GM18909 (cell line): Measurements from ENCODE around the gene KLHL30.

ENCODE experiments used
- ATAC-seq: cut with Tn5 transposase; IDR thresholded peaks from one replicate; pipeline ENCODE4 v1.9.1; 2021; ENCODE audit warnings: mild to moderate bottlenecking; ENCODE audit not compliant: unreplicated experiment, poor library complexity

KLHL30 gene

GRCh38 chr2:238130111-238130695 lies 8.3 kb upstream of the KLHL30 start:
- ATAC-seq = no peak

DNA sequence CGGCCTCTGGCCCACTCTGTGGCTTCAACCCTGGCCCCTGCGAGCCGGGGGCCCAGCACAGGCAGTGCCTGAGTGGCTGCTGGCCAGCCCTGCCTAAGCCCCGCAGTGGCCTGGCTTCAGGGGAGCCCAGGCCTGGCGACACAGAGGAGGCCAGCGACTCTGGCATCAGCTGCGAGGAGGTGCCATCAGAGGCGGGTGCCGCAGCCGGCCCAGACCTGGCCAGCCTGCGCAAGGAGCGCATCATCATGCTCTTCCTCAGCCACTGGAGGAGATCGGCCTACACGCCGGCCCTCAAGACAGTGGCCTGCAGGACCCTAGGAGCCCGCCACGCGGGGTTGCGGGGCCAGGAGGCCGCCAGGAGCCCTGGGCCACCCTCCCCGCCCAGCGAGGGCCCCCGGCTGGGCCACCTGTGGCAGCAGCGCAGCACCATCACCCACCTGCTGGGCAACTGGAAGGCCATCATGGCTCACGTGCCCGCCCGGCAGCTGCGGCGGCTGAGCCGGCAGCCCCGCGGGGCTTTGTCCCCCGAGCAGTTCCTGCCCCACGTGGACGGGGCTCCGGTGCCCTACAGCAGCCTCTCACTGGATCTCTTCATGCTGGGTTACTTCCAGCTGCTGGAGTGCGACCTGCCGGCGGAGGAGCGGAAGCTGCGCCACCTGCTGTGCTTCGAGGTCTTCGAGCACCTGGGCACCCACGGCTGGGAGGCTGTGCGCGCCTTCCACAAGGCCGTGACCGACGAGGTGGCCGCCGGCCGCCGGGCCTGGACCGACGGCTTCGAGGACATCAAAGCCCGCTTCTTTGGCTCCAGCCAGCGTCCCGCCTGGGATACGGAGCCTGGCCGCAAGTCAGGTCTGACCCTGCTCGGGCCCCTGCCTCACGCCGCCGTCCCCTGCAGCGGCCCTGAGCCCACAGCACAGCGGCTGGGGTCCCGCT lies 7.5 kb upstream of the KLHL30 start:
- no peak for ATAC-seq

DNA sequence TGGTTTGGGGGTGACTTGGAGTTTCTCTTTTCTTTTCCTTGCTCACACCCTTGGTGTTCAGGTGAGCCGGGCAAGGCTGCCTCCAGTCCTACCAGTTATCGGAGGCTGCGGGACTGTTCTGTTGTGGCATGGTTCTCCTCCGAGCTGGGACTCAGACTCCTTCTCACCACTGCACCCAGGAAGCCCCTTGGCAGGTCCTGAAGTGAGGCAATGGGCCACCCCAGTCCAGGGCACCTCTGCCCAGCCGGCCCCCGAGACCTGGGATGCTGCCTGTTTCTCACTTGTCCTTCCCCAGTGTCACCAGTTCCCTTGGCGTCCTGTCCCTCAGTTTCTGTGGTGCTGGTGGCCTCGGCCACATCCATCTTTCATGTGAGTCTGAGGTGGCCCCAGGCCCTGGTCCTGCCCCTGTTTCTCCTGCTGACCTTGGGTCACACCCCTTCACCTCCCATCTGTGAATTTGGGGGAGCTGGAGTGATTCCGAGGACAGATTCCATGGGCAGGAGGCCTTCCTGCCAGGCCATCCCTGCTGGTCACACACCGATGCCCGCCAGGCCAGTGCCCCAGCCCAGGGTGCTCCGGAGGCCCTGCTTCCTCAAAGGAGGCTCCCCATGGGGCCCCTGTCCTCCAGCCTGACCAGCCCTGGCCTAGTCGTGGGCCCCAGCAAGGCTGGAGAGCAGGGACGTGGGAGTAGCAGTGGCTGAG lies 6.6 kb upstream of the KLHL30 start:
- no peak for ATAC-seq

GRCh38 chr2:238132463-238133450 lies 5.7 kb upstream of the KLHL30 start:
- ATAC-seq = no peak

GRCh38 chr2:238133499-238134392 lies 4.7 kb upstream of the KLHL30 start:
- no peak for ATAC-seq

GRCh38 chr2:238134393-238134785 lies 4.1 kb upstream of the KLHL30 start:
- no peak for ATAC-seq

- no peak for ATAC-seq
Measured at GRCh38 chr2:238135601-238136150, 2.8 kb upstream of the KLHL30 start.

DNA sequence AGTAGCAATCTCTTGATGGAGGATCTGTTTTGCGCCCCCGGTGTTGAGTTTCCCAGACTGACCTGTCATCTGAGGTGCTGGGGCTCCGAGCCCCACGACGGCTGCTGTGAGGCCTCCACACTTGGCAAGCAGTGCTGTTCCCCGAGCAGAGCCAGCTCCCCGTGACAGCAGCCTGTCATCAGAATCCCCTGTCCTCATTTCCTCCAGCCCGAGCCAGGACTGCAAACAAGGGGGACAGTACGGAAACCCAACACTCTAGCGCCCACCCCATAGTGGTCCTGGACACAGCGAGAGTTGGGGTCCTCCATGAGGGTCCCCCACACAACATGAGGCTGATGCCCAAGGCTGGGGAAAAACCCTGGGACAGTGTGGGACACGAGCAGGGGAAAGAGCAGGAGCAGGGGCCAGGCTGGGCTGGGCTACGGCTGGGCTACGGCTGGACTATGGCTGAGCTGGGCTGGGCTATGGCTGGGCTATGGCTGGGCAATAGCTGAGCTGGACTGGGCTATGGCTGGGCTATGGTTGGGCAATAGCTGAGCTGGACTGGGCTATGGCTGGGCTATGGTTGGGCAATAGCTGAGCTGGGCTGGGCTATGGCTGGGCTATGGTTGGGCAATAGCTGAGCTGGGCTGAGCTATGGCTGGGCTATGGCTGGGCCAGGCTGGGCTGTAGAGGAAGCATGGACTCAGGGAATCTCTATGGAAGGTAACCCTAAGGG lies 1.5 kb upstream of the KLHL30 start:
- no peak for ATAC-seq

DNA sequence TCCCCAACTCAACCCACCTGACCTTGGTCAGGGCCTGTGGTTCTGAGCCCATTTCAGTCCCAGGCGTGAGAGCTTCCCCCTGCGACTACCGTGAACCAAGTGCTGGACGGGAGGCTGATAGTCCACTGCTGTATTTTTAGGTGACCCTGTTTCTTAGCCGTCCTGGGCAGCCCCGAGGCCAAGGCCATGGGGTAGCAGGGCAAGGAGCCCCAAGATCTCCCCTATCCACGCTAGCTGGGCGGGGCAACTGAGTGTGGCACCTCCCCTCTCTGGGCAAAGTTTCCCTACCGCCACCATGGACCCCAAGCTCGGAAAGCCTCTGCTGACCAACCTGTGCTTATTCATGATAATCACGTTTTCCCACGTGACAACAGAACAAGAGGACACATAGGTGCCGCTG lies 583 bp upstream of the KLHL30 start:
- no peak for ATAC-seq

DNA sequence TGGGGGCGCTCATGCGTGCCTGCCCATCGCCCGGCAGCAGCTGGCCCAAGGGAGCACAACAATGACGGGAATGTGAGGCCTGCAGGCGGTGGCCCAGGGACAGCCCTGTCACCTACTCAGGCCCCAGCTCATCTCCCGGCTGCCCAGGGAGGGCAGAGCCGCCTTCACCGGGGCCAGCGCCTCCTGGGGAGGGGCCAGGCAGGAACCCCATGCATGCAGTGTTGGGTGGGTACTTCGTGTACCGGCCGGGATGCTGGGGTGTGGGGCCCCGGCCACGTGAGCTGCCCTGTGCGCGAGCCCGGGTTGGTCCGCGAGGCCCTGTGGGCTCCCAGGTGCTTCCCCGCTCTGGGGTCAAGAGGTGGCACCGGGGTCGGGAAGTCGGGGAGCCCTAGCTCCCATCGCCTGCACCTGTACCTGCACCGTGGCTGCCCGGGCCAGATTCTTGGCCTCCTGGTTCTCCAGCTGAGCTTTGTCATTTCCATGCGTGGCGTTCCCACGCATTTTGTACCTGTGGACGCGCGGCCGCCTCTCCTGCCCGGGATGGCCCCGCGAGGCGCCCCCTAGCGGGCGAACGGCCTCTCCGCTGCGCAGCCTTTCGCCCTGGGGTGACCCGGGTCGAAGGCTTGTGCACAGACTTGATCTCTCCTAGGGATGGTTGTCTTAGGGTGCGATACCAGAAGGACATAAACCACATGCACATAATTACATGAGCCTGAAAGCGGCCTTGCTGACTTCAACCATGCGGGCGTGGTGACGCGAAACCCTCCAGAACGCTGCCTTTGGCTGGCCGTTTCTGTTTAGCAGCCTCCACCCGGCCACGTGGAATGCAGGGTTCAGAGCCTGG lies 950 bp downstream of the KLHL30 start:
- no peak for ATAC-seq

GRCh38 chr2:238140040-238140439 lies 1.6 kb downstream of the KLHL30 start:
- ATAC-seq = no peak

GRCh38 chr2:238140721-238141540 lies 2.5 kb downstream of the KLHL30 start:
- ATAC-seq = no peak

DNA sequence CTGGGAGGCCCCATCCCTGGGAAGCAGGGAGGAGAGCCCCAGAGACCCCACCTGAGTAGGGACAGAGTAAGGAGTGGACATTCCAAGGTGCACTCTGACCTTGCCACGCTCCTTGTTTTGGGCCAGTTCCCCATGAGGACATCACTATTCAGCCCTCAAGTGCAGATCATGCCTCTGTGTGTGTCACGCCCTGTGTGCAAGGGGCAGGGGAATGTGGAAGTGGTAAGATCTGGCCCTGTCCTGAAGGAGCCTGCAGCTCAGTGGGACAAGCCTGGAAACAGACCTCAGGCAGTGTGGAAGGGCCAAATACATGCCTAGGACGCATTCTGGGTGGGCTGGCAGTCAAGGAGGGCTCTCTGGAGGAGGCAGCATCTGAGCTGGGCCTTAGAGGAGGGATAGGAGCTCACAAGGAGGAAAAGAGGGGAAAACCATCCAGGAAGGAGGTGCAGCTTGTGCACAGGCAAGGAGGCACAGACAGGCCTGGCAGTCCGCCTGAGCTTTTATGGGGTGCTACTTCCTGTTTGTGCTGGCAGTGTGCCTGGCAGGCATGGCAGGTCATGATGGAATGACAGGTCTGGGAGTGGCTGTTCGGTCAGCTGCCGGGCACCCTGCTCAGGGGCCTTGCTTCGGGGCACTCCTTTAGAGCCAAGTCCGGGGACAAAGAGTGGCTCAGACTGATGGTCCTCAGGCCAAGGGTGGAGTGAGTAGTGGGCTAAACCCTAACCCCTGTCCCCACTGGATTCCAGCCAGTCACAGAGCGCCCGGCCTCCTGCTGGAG lies 3.3 kb downstream of the KLHL30 start:
- ATAC-seq = no peak

GRCh38 chr2:238142382-238143205 lies 4.1 kb downstream of the KLHL30 start:
- no peak for ATAC-seq
